SU-DHL-6 (cell line): ENCODE measurements around the gene PAF1.

Experiments
- EZH2phosphoT487 ChIP-seq: fragments of 200-600 bp; sonication (generic), shearing (Covaris generic); conservative IDR thresholded peaks from 2 replicates; pipeline ENCODE4 v1.6.1; 2018; ENCODE audit warnings: mild to moderate bottlenecking, antibody characterized with exemption, low read length, moderate library complexity, mixed read lengths
- TF ChIP-seq, protein P1 (sequence below): fragments of 200-600 bp; sonication (generic); IDR thresholded peaks from one replicate; pipeline ENCODE4 v1.5.1; 2017; ENCODE audit warnings: antibody characterized with exemption, mild to moderate bottlenecking, low read length, moderate library complexity; ENCODE audit not compliant: insufficient read depth, poor library complexity, severe bottlenecking

DNA sequence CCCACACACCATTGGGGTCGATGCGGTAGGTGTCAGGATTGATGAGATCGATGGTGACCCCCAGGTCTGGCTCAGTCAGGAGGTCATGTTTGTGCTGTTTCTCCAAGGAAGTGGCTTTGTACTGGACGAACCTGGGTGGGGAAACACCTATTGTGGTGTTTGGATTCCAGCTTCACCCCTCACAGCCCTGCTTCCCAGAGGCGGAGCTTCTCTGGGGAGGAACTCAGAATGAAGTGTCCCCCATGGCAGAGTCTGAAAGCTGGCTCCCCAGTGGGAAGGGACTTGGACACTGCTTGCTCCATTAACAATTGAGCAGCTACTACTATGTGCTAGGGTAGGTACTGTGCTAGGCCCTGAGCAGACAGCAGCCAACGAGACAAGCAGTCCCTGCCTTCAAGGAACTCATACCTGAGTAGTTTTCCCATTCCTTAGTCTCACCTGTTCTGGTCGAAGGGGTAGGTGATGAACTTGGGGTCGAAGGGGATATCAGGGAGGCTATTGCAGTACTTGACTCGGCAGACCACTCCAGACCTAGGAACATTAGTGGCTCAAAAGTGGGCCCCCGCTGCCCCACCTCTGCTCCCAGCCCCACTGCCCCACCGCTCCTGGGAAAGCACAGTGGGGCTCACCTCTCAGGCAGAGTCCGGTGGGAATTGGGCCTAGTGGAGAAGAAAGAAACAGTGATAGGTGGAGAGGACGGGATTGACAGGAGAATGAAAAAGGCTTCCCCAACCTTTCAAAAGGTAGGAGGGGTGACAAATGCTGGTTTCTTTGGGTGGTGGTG, 1.1 kb downstream of the PAF1 start:
- TF ChIP-seq, protein P1, sequence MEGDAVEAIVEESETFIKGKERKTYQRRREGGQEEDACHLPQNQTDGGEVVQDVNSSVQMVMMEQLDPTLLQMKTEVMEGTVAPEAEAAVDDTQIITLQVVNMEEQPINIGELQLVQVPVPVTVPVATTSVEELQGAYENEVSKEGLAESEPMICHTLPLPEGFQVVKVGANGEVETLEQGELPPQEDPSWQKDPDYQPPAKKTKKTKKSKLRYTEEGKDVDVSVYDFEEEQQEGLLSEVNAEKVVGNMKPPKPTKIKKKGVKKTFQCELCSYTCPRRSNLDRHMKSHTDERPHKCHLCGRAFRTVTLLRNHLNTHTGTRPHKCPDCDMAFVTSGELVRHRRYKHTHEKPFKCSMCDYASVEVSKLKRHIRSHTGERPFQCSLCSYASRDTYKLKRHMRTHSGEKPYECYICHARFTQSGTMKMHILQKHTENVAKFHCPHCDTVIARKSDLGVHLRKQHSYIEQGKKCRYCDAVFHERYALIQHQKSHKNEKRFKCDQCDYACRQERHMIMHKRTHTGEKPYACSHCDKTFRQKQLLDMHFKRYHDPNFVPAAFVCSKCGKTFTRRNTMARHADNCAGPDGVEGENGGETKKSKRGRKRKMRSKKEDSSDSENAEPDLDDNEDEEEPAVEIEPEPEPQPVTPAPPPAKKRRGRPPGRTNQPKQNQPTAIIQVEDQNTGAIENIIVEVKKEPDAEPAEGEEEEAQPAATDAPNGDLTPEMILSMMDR: no peak
- TF ChIP-seq EZH2phosphoT487: no peak
